Measurements from ENCODE around the gene MLF2.

GRCh38 chr12:6765634-6766581 lies 13.0 kb upstream of the MLF2 start, which contains the start of gene PTMS:
- TF ChIP-seq POLR2AphosphoS5 (IDR thresholded peaks at IDR 0.05; ENCODE audit: low read depth, low read length) (no peak), TAF1 (IDR thresholded peaks at IDR 0.05; ENCODE audit: low read depth, low read length) (no peak), SPI1 (IDR thresholded peaks at IDR 0.05; ENCODE audit: low read depth, low read length) (no peak), POU2F2 (IDR thresholded peaks at IDR 0.05; ENCODE audit: low read depth, low read length) (no peak)

Measured in GM12891 (cell line).